GM21526 (cell line): Measurements from ENCODE around the gene CREB3.

Source experiments
- ATAC-seq: cut with Tn5 transposase; IDR thresholded peaks from one replicate; pipeline ENCODE4 v1.9.1; 2021; ENCODE audit warnings: moderate library complexity; ENCODE audit not compliant: unreplicated experiment, low FRiP score

The CREB3 gene

DNA sequence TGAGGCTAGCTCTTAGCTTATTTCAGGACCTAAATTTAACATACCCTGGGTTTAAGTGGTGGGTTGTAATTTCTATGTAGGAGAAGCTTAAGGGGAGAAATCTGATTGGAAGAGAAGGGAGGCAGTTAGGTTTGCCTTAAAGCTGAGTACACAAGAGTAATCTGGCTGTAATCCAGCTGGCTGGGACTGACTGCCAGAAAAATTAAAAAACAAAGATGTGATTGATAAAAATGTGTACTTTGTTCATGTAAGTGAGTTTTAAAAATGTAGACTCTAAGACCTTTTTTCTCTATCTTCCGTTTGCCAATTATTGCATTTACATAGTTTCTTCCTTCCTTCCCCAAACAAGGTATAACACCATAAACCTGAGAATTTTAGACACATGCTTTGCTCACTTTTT is 39.1 kb downstream of the CREB3 start:
- no peak for ATAC-seq

DNA sequence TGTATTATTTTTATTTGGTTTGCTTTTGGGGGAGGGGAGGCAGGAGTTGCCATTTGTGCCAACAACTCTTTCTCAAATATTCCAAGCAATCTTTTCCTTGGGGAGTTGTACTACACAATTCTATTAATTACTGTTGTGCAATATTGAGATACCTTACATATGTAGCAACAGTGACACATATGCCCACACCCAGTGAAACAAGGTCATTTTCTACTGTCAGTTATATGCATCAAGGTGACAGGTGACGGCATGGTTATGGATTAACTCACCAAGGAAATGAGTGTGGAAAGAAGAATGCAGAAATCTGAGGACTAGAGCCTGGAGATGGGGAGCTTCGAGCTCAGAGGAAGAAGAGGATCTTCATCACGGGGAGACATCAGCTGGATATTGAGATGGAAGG is 39.5 kb downstream of the CREB3 start:
- no peak for ATAC-seq

DNA sequence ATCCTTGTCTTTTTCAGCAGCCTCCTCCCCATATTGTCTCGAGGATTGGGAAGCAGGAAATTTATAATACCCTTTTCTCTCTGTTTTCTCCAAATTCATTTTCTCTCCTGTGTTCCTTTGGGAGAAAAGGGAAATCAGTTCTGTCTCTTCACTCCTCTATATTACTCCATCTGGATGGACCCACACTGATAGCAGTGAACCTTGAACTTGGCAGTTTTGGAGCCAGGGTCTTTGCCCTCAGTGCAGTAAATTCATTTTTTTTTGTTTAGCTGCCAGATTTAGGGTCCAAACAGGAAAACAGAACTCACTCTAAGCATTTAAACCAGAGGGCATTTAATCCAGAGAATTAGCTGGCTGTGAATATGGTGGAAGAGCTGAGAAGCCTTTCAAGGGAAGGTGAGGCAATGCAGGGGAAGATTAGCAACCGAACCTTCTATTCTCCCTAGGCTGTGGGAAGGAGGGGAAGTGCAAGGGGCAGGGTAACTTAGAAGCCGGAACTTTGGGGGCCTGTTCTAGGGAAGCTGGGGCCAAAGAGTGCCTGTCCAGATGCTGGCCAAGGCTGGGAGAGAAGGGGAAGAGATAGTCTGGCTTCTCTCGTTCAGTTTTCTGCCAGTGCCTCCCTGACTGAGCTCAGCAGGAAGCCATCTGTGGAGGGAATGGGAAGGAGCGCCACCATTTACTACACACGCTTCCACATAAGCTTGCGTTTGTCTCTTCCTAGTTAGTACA is 42.6 kb downstream of the CREB3 start:
- no peak for ATAC-seq

- ATAC-seq: no peak
Observed at GRCh38 chr9:35776018-35776417, 43.6 kb downstream of the CREB3 start.

DNA sequence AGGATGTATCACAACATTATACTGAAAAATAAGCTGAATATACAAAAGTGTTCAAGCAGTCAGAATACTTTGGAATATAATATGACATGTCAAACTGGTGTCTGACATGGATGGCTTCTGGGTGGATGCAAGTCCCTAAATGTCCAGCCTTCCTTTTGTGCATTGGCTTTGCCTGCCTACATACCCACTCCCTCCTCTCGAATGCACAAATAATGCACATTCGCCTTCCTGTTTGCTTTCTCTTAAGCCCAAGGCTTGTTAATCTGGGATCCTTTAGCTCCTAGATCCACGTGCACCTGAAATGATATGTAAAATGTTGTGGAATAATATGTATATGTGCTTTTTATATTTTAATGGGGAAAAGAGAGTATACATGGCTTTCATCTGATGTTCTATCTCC is 46.0 kb downstream of the CREB3 start:
- no peak for ATAC-seq

DNA sequence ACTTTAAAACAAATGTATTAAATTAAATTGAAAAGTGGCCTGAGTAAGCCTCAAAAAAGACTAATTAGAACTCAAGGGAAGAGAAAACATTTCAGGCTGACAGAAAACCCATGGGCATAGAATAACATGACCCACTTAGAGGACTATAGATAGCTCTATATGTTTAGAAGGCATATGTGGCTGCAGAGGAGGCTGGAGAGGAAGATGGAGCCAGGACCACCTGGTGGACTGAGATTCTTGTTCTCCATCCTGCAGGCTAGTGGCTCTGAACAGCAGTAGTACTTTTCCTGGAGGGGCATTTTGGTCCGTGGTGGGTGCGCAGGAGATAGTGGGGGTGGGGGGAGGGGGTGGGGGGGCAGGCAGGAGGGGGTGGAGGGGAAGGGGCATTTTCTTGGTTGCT is 48.6 kb downstream of the CREB3 start:
- ATAC-seq: no peak

DNA sequence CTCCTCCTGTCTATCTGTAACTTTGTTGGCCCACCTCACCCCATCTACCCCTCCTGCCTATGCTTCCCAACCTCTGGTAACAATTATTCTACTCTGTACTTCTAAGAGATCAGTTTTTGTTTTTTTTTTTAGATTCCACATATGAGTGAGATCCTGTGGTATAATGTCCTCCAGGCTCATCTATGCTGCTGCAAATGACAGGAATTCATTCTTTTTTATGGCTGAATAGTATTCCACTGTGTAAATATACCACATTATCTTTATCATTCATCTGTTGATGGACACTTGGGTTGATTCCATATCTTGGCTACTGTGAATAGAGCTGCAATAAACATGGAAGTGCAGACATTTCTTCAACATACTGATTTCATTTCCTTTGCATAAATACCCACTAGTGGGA is 51.0 kb downstream of the CREB3 start:
- no peak for ATAC-seq
